GM19324 (cell line): ENCODE measurements around the gene ZFP28.
A peak's percentile ranks its signal among the peaks of the same experiment; 100 is the strongest.

Experiments
- ATAC-seq: cut with Tn5 transposase; IDR thresholded peaks from one replicate; pipeline ENCODE4 v1.9.1; 2021; ENCODE audit warnings: mild to moderate bottlenecking, moderate library complexity; ENCODE audit not compliant: unreplicated experiment, low FRiP score

Gene ZFP28

GRCh38 chr19:56538761-56539263 lies at the start of gene ZFP28:
Gene ZFP28 (plus strand): TSS chr19:56538948. CDS start chr19:56539019, 71 bp downstream.
- ATAC-seq: no peak

GRCh38 chr19:56491399-56491798 lies 47.3 kb upstream of the ZFP28 start:
- no peak for ATAC-seq

GRCh38 chr19:56504581-56504980 lies 34.2 kb upstream of the ZFP28 start:
- no peak for ATAC-seq

- ATAC-seq: no peak
These were observed 31.1 kb upstream of the ZFP28 start, which contains the start of gene ZNF471 for GRCh38 chr19:56507446-56508289. Gene ZNF471 (plus strand): TSS chr19:56507855. CDS start chr19:56511572, 3,717 bp downstream.

GRCh38 chr19:56508290-56508778 lies 30.4 kb upstream of the ZFP28 start:
- no peak for ATAC-seq

GRCh38 chr19:56525214-56525860 lies 13.4 kb upstream of the ZFP28 start:
- no peak for ATAC-seq

GRCh38 chr19:56537442-56537841 lies 1.3 kb upstream of the ZFP28 start:
- no peak for ATAC-seq

GRCh38 chr19:56538254-56538760 lies 441 bp upstream of the ZFP28 start:
- ATAC-seq: no peak

- no peak for ATAC-seq
These were observed 5.0 kb downstream of the ZFP28 start for GRCh38 chr19:56543776-56544175.

- no peak for ATAC-seq
These were observed 8.8 kb downstream of the ZFP28 start for GRCh38 chr19:56547535-56547934.

- no peak for ATAC-seq
These were observed 15.6 kb downstream of the ZFP28 start for GRCh38 chr19:56554272-56554869.

GRCh38 chr19:56562766-56563165 lies 24.0 kb downstream of the ZFP28 start:
- no peak for ATAC-seq

- no peak for ATAC-seq
These were observed 28.1 kb downstream of the ZFP28 start for GRCh38 chr19:56566904-56567273.

- ATAC-seq: peak; percentile 94
These were observed 28.7 kb downstream of the ZFP28 start, which contains the start of gene ZNF470 for GRCh38 chr19:56567274-56568120. Gene ZNF470 (plus strand): TSS chr19:56567468. CDS start chr19:56570312, 2,844 bp downstream.

- no peak for ATAC-seq
These were observed 33.8 kb downstream of the ZFP28 start for GRCh38 chr19:56572589-56572988.

- ATAC-seq: no peak
These were observed 35.2 kb downstream of the ZFP28 start for GRCh38 chr19:56573914-56574313.

- no peak for ATAC-seq
These were observed 39.2 kb downstream of the ZFP28 start for GRCh38 chr19:56577719-56578602.

- no peak for ATAC-seq
These were observed 55.7 kb downstream of the ZFP28 start for GRCh38 chr19:56594446-56594782.
